HG03571 (cell line): ENCODE data around the gene PAX2.

Experiments
- ATAC-seq: cut with Tn5 transposase; IDR thresholded peaks from one replicate; pipeline ENCODE4 v1.9.1; 2021; ENCODE audit not compliant: unreplicated experiment

PAX2 gene

GRCh38 chr10:100723770-100724530 lies 21.4 kb upstream of the PAX2 start:
- no peak for ATAC-seq

GRCh38 chr10:100724531-100725027 lies 20.8 kb upstream of the PAX2 start:
- ATAC-seq = no peak

- ATAC-seq = no peak
Observed at GRCh38 chr10:100725071-100725471, 20.3 kb upstream of the PAX2 start.

GRCh38 chr10:100725869-100726426 lies 19.4 kb upstream of the PAX2 start:
- ATAC-seq = no peak

- no peak for ATAC-seq
Observed at GRCh38 chr10:100727808-100728207, 17.6 kb upstream of the PAX2 start.

GRCh38 chr10:100728928-100729861 lies 16.2 kb upstream of the PAX2 start:
- ATAC-seq = no peak

- ATAC-seq = no peak
Observed at GRCh38 chr10:100729862-100730724, 15.3 kb upstream of the PAX2 start.

GRCh38 chr10:100730725-100731406 lies 14.5 kb upstream of the PAX2 start:
- no peak for ATAC-seq

GRCh38 chr10:100731407-100732240 lies 13.8 kb upstream of the PAX2 start:
- ATAC-seq = no peak

GRCh38 chr10:100732241-100732596 lies 13.2 kb upstream of the PAX2 start:
- ATAC-seq = no peak

- ATAC-seq = no peak
Observed at GRCh38 chr10:100733329-100733728, 12.1 kb upstream of the PAX2 start.

GRCh38 chr10:100734295-100735086 lies 10.9 kb upstream of the PAX2 start:
- ATAC-seq = no peak

- ATAC-seq = no peak
Observed at GRCh38 chr10:100735087-100735336, 10.4 kb upstream of the PAX2 start.

GRCh38 chr10:100735337-100736143 lies 9.8 kb upstream of the PAX2 start:
- ATAC-seq = no peak

GRCh38 chr10:100736144-100736808 lies 9.1 kb upstream of the PAX2 start:
- ATAC-seq = no peak

GRCh38 chr10:100736809-100737354 lies 8.5 kb upstream of the PAX2 start:
- ATAC-seq = no peak
